OCI-LY1 (cell line): ENCODE results near the gene CEP112.

Experiments
- H2AFZ ChIP-seq: fragments of 200-600 bp; sonication (generic), shearing (Covaris generic); 2 replicates; pipeline ENCODE4 v1.6.0; 2014; ENCODE audit warnings: antibody characterized with exemption, mild to moderate bottlenecking, low read length
- H3F3A ChIP-seq: fragments of 200-600 bp; sonication (generic), shearing (Covaris generic); 2 replicates; pipeline ENCODE4 v1.6.0; 2014; ENCODE audit warnings: mild to moderate bottlenecking, antibody characterized with exemption, low read length, moderate library complexity; ENCODE audit not compliant: insufficient read depth
- H3K27ac ChIP-seq: fragments of 200-600 bp; sonication (generic); 2 replicates; pipeline ENCODE4 v1.5.1; 2014; ENCODE audit warnings: low read length, mixed run types, mild to moderate bottlenecking, low read depth; ENCODE audit not compliant: poor library complexity, severe bottlenecking
- H3K27me3 ChIP-seq: fragments of 200-600 bp; sonication (generic); 2 replicates; pipeline ENCODE4 v1.6.0; 2014; ENCODE audit warnings: antibody characterized with exemption, mild to moderate bottlenecking, low read length, moderate library complexity; ENCODE audit not compliant: insufficient read depth
- H3K36me3 ChIP-seq: fragments of 200-600 bp; sonication (generic); 2 replicates; pipeline ENCODE4 v1.6.1; 2014; ENCODE audit warnings: mild to moderate bottlenecking, antibody characterized with exemption, low read length, moderate library complexity, mixed read lengths; ENCODE audit not compliant: insufficient read depth
- H3K4me1 ChIP-seq: fragments of 200-600 bp; sonication (generic); 2 replicates; pipeline ENCODE4 v1.5.1; 2014; ENCODE audit warnings: mild to moderate bottlenecking, low read length, moderate library complexity; ENCODE audit not compliant: insufficient read depth, severe bottlenecking
- H3K4me2 ChIP-seq: fragments of 200-600 bp; sonication (generic), shearing (Covaris generic); 2 replicates; pipeline ENCODE4 v1.6.1; 2014; ENCODE audit warnings: low read length
- H3K4me3 ChIP-seq: fragments of 200-600 bp; sonication (generic); 2 replicates; pipeline ENCODE4 v1.5.1; 2014; ENCODE audit warnings: low read length, low read depth, mild to moderate bottlenecking, mixed read lengths; ENCODE audit not compliant: poor library complexity, severe bottlenecking
- H3K79me2 ChIP-seq: fragments of 200-600 bp; shearing (Covaris generic); 2 replicates; pipeline ENCODE4 v1.6.1; 2016; ENCODE audit warnings: mixed run types, low read length, mixed read lengths; ENCODE audit not compliant: insufficient read depth
- H3K9ac ChIP-seq: fragments of 200-600 bp; sonication (generic), shearing (Covaris generic); 2 replicates; pipeline ENCODE4 v1.6.1; 2014; ENCODE audit warnings: mild to moderate bottlenecking, low read length, mixed read lengths
- H3K9me2 ChIP-seq: fragments of 200-600 bp; sonication (generic), shearing (Covaris generic); 2 replicates; pipeline ENCODE4 v1.6.1; 2014; ENCODE audit warnings: low read depth, mild to moderate bottlenecking, low read length, mixed read lengths
- H3K9me3 ChIP-seq: fragments of 200-600 bp; shearing (Covaris generic); 2 replicates; pipeline ENCODE4 v1.6.1; 2014; ENCODE audit warnings: low read length, mixed read lengths
- H4K20me1 ChIP-seq: fragments of 200-600 bp; sonication (generic), shearing (Covaris generic); 2 replicates; pipeline ENCODE4 v1.6.0; 2016; ENCODE audit warnings: mild to moderate bottlenecking, low read length; ENCODE audit not compliant: insufficient read depth
- CTCF ChIP-seq: fragments of 200-600 bp; sonication (generic), shearing (Covaris generic); IDR thresholded peaks from 2 replicates; pipeline ENCODE4 v1.5.1; 2017; ENCODE audit warnings: mild to moderate bottlenecking, antibody characterized with exemption, low read length, moderate library complexity, mixed read lengths
- EZH2 ChIP-seq: fragments of 200-600 bp; sonication (generic), shearing (Covaris generic); IDR thresholded peaks from 2 replicates; pipeline ENCODE4 v1.8.0; 2017; ENCODE audit warnings: borderline replicate concordance, mixed run types, mild to moderate bottlenecking, antibody characterized with exemption, low read length, moderate library complexity, mixed read lengths

CEP112 gene

GRCh38 chr17:65655706-65656105, 536.2 kb downstream of the CEP112 start:
- H3K4me2 ChIP-seq = no peak overlapping the region
- no peak overlapping the region for H2AFZ ChIP-seq

DNA sequence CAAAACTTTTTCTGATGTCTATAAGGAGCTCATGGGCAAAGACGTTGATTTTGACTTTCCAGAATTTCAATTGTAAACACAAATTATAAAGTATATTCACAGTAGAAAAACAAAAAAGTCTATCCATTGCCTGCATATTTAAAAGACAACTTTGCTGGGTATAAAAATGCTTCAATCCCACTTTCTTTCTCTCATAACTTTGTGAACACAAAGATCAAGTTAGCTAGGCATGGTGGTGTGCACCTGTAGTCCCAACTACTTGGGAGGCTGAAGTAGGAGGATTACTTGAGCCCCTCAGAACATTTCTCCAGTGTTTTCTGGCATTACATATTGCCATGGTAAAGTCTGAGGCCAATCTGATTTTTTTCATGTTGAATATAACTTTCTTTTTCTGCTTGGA, 547.4 kb downstream of the CEP112 start:
- Histone ChIP-seq H3F3A (no peaks in the 10 kb centered on the region), H3K36me3 (no peaks in the 10 kb centered on the region), H3K79me2 (no peaks in the 10 kb centered on the region), H4K20me1 (no peaks in the 10 kb centered on the region), H3K27ac (no peak overlapping the region), H3K4me3 (no peak overlapping the region), H3K4me1 (no peaks in the 10 kb centered on the region), H3K9me2 (no peaks in the 10 kb centered on the region), H3K9me3 (no peaks in the 10 kb centered on the region), H3K4me2 (no peak overlapping the region), H3K27me3 (no peaks in the 10 kb centered on the region), H3K9ac (no peak overlapping the region), H2AFZ (no peak overlapping the region)
- no peak for TF ChIP-seq CTCF

More at GRCh38 chr17:65655706-65656105, 536.2 kb downstream of the CEP112 start:
- Histone ChIP-seq H3K79me2 (no peaks in the 10 kb centered on the region), H3K9me3 (no peaks in the 10 kb centered on the region), H3K36me3 (no peaks in the 10 kb centered on the region), H3K4me1 (no peaks in the 10 kb centered on the region), H3K9me2 (no peaks in the 10 kb centered on the region), H4K20me1 (no peaks in the 10 kb centered on the region), H3K9ac (no peak overlapping the region), H3K27me3 (no peaks in the 10 kb centered on the region), H3F3A (no peaks in the 10 kb centered on the region), H3K4me3 (no peak overlapping the region), H3K27ac (no peak overlapping the region)
- TF ChIP-seq CTCF (no peak), EZH2 (no peak)

DNA sequence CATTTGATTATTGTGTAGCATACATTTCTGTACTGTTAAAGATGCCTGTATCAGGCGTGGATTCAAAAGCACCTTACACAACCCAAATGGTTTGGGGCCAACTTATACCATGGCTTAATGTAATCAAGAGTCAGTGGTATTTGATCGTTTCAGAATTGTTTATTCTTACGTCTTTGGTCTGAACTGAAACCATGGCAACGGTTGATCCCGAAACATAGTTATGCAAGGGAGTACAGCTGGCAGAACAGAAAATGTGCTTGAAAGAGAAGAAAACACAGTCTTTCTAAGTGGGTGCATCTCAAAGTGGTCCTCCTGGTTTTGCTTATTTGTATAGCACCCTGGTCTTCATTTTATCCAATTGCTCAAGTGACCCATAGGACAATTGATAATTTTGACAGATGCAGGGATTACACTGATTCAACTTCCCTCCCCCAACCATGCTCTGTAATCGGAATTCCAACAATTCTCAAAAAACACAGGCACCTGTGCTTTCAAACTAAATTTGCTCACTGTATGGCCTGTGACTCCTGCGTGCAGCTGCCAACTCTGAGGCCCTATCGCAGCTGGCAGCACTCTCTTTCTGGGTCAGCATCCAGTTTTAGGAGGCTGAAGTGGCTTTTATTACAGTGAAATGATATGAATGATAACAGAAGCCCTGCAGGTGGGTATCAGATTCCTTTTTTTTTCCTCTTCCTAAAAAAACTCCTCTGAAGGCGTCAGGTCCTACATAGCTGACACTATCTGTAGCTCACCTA, 553.5 kb downstream of the CEP112 start:
- no peak overlapping the region for H3K4me2 ChIP-seq
- no peak overlapping the region for H3K9ac ChIP-seq

More for the DNA sequence above, 553.5 kb downstream of the CEP112 start:
- no peaks in the 10 kb centered on the region for H3K27me3 ChIP-seq
- H3K9me2 ChIP-seq = no peaks in the 10 kb centered on the region
- H2AFZ ChIP-seq = no peak overlapping the region
- no peaks in the 10 kb centered on the region for H3K4me1 ChIP-seq
- no peak overlapping the region for H3K4me3 ChIP-seq
- no peaks in the 10 kb centered on the region for H3K9me3 ChIP-seq
- H3K27ac ChIP-seq = no peak overlapping the region
- no peaks in the 10 kb centered on the region for H3F3A ChIP-seq
- H3K36me3 ChIP-seq = no peaks in the 10 kb centered on the region
- TF ChIP-seq EZH2 = no peak
- TF ChIP-seq CTCF = no peak
- H4K20me1 ChIP-seq = no peaks in the 10 kb centered on the region
- no peaks in the 10 kb centered on the region for H3K79me2 ChIP-seq
